ENCODE results near the gene NDUFAF8. TPM values are rescaled to one million over a fixed set of nuclear protein-coding genes. Genes with fewer than 3 reads are reported as not detected.

Gene NDUFAF8
- polyA plus RNA-seq, 1 experiment = 70.8 TPM

- TF ChIP-seq CTCF (IDR thresholded peaks at IDR 0.05; ENCODE audit: insufficient read depth, low read depth, low read length) = no peak
- ChIA-PET CTCF (interaction anchor here (0.6 kb wide), 1 partner anchor 252 kb away, joined by 3 read pairs; no protein-coding TSS in a partner anchor), POLR2A (no interaction called here)
- H3K27me3 ChIP-seq (ENCODE audit: control insufficient read depth, insufficient read depth, low read length) = no peaks in the 10 kb centered on the region
- no peak overlapping the region for H3K4me3 ChIP-seq (ENCODE audit: low read depth, low read length)
- no peak for DNase-seq (ENCODE audit: low read depth)
- H3K36me3 ChIP-seq (ENCODE audit: control insufficient read depth, insufficient read depth, low read length) = peaks cover 25% of the 10 kb centered on the region
Observed at GRCh38 chr17:81244358-81245023, 5.4 kb downstream of the NDUFAF8 start.

GRCh38 chr17:81245024-81245664, 6.0 kb downstream of the NDUFAF8 start:
- no peak for DNase-seq (ENCODE audit: low read depth)
- no peak for TF ChIP-seq CTCF (IDR thresholded peaks at IDR 0.05; ENCODE audit: insufficient read depth, low read depth, low read length)
- H3K4me3 ChIP-seq (ENCODE audit: low read depth, low read length) = no peak overlapping the region
- POLR2A ChIA-PET = no interaction called here
- no peaks in the 10 kb centered on the region for H3K27me3 ChIP-seq (ENCODE audit: control insufficient read depth, insufficient read depth, low read length)
- CTCF ChIA-PET = interaction anchor here (0.6 kb wide), 1 partner anchor 274 kb away, joined by 3 read pairs; no protein-coding TSS in a partner anchor
- peaks cover 29% of the 10 kb centered on the region for H3K36me3 ChIP-seq (ENCODE audit: control insufficient read depth, insufficient read depth, low read length)

GRCh38 chr17:81245665-81246342, 6.7 kb downstream of the NDUFAF8 start:
- CTCF ChIA-PET = interaction anchor here (0.6 to 1.3 kb wide), 2 partner anchors 103 to 273 kb away, joined by 3 read pairs; no protein-coding TSS in a partner anchor
- POLR2A ChIA-PET = no interaction called here
- peaks cover 34% of the 10 kb centered on the region for H3K36me3 ChIP-seq (ENCODE audit: control insufficient read depth, insufficient read depth, low read length)
- DNase-seq (ENCODE audit: low read depth) = no peak
- H3K27me3 ChIP-seq (ENCODE audit: control insufficient read depth, insufficient read depth, low read length) = no peaks in the 10 kb centered on the region
- TF ChIP-seq CTCF (IDR thresholded peaks at IDR 0.05; ENCODE audit: insufficient read depth, low read depth, low read length) = no peak
- no peak overlapping the region for H3K4me3 ChIP-seq (ENCODE audit: low read depth, low read length)

GRCh38 chr17:81246343-81246670, 7.2 kb downstream of the NDUFAF8 start:
- H3K36me3 ChIP-seq (ENCODE audit: control insufficient read depth, insufficient read depth, low read length) = peaks cover 33% of the 10 kb centered on the region
- ChIA-PET CTCF (interaction anchor here (1.3 kb wide), 1 partner anchor 103 kb away, joined by 3 read pairs; no protein-coding TSS in a partner anchor), POLR2A (no interaction called here)
- no peak overlapping the region for H3K4me3 ChIP-seq (ENCODE audit: low read depth, low read length)
- H3K27me3 ChIP-seq (ENCODE audit: control insufficient read depth, insufficient read depth, low read length) = no peaks in the 10 kb centered on the region
- no peak for TF ChIP-seq CTCF (IDR thresholded peaks at IDR 0.05; ENCODE audit: insufficient read depth, low read depth, low read length)
- DNase-seq (ENCODE audit: low read depth) = no peak

- ChIA-PET CTCF (interaction anchor here (1.3 kb wide), 1 partner anchor 104 kb away, joined by 3 read pairs; no protein-coding TSS in a partner anchor), POLR2A (no interaction called here)
- Histone ChIP-seq H3K27me3 (ENCODE audit: control insufficient read depth, insufficient read depth, low read length) (no peaks in the 10 kb centered on the region), H3K4me3 (ENCODE audit: low read depth, low read length) (no peak overlapping the region), H3K36me3 (ENCODE audit: control insufficient read depth, insufficient read depth, low read length) (peaks cover 33% of the 10 kb centered on the region)
- DNase-seq (ENCODE audit: low read depth) = no peak
- TF ChIP-seq CTCF (IDR thresholded peaks at IDR 0.05; ENCODE audit: insufficient read depth, low read depth, low read length) = no peak
Observed at GRCh38 chr17:81246679-81247338, 7.7 kb downstream of the NDUFAF8 start.
